CD4-positive, alpha-beta T cell (primary cell): ENCODE data around the gene ZNF331. TPM values are rescaled to one million over a fixed set of nuclear protein-coding genes. Genes with fewer than 3 reads are reported as not detected.

ENCODE experiments used
- ATAC-seq: fragments of 200-7000 bp; cut with Tn5 transposase; one replicate; pipeline ENCODE4 v1.10.0; 2022; ENCODE audit warnings: mild to moderate bottlenecking; ENCODE audit not compliant: poor library complexity
- CTCF ChIA-PET: fragments of 350-600 bp; sonication (Branson Sonifier 250); formaldehyde crosslinking; loops from one replicate; lab custom pipeline; 2021; ENCODE audit warnings: antibody characterized with exemption, inconsistent platforms; lab: Charles Lee
- POLR2A ChIA-PET: fragments of 350-600 bp; sonication (Branson Sonifier 250); formaldehyde crosslinking; loops from one replicate; lab custom pipeline; 2021; ENCODE audit warnings: antibody characterized with exemption, inconsistent platforms; lab: Charles Lee
- DNase-seq, 14 experiments: peaks; one replicate each; pipeline ENCODE4 v3.0.0-alpha.2; 2013 to 2020; ENCODE audit warnings: mixed read lengths in 2 of 14
- H3K27ac ChIP-seq, 2 donors: one replicate each; pipeline versions ENCODE4 v1.5.1 to v1.7.0; 2013; ENCODE audit warnings: low read length in 2 of 2, low read depth in 1 of 2, mild to moderate bottlenecking in 1 of 2
- H3K27me3 ChIP-seq, 2 experiments: 1 replicate in 1 of 2; 2 replicates in 1 of 2; pipeline versions ENCODE4 v1.6.1 to v1.7.0; 2013; ENCODE audit warnings: low read length in 2 of 2, control low read depth in 1 of 2, mild to moderate bottlenecking in 1 of 2, moderate library complexity in 1 of 2; ENCODE audit not compliant: insufficient read depth in 2 of 2, control insufficient read depth in 1 of 2
- H3K36me3 ChIP-seq: one replicate; pipeline ENCODE4 v1.6.1; 2013; ENCODE audit warnings: low read length, control low read depth; ENCODE audit not compliant: insufficient read depth
- H3K4me1 ChIP-seq: one replicate; pipeline ENCODE4 v1.6.1; 2013; ENCODE audit warnings: low read length, control low read depth; ENCODE audit not compliant: insufficient read depth
- H3K4me3 ChIP-seq: one replicate; pipeline ENCODE4 v1.5.1; 2013; ENCODE audit warnings: mild to moderate bottlenecking, low read length, moderate library complexity
- H3K9me3 ChIP-seq, 2 experiments: 1 replicate in 1 of 2; 2 replicates in 1 of 2; pipeline versions ENCODE4 v1.6.1 to v1.7.0; 2013; ENCODE audit warnings: low read length in 2 of 2, mild to moderate bottlenecking in 2 of 2, control low read depth in 1 of 2, moderate library complexity in 1 of 2; ENCODE audit not compliant: control insufficient read depth in 1 of 2, insufficient read depth in 1 of 2
- H3K27ac Mint-ChIP-seq: one replicate; pipeline ENCODE4 v1.8.0; 2020; ENCODE audit warnings: mixed read lengths
- H3K27me3 Mint-ChIP-seq: one replicate; pipeline ENCODE4 v1.8.0; 2021; ENCODE audit warnings: mixed read lengths
- H3K36me3 Mint-ChIP-seq: one replicate; pipeline ENCODE4 v1.8.0; 2021; ENCODE audit warnings: low read depth, mixed read lengths
- H3K4me1 Mint-ChIP-seq: one replicate; pipeline ENCODE4 v1.8.0; 2021; ENCODE audit warnings: low read depth, mixed read lengths
- H3K4me3 Mint-ChIP-seq: one replicate; pipeline ENCODE4 v1.8.0; 2020; ENCODE audit warnings: mild to moderate bottlenecking, mixed read lengths
- H3K9me3 Mint-ChIP-seq: one replicate; pipeline ENCODE4 v1.8.0; 2020; ENCODE audit warnings: mixed read lengths
- CTCF ChIP-seq: fragments of 200-600 bp; IDR thresholded peaks from one replicate; pipeline ENCODE4 v1.8.0; 2022; ENCODE audit warnings: antibody characterized with exemption, mild to moderate bottlenecking
- intact Hi-C, 2 experiments: fragments of 100-400 bp; cut with DNase I in 1 of 2; cut with micrococcal nuclease in 1 of 2; formaldehyde crosslinking; loops; one replicate each; pipeline versions ENCODE4 v1.15.1 to v1.9.0; 2023 to 2025; cut with DNase I, micrococcal nuclease
- total RNA-seq, 174 experiments: library from RNA in 2 of 174; stranded (reverse) in 2 of 174; gene quantifications; one replicate each; pipeline ENCODE4 v1.2.3 and lab custom pipeline; 2021 to 2026

Gene ZNF331
- total RNA-seq, 2 experiments from 2014 or later = 428 to 437 TPM

GRCh38 chr19:53581871-53582279, 43.9 kb downstream of the ZNF331 start:
- DNase-seq (no peak), ATAC-seq (peak; percentile 7)
- Histone ChIP-seq H3K4me1 (no peaks in the 10 kb centered on the region), H3K4me3 (no peak overlapping the region), H3K27ac (no peak overlapping the region), H3K9me3 (peaks cover 66 to 83% of the 10 kb centered on the region in 2 experiments), H3K27me3 (no peaks in the 10 kb centered on the region), H3K36me3 (peaks cover 18% of the 10 kb centered on the region)
- POLR2A ChIA-PET = no interaction called here
- H3K36me3 Mint-ChIP-seq = peaks cover 53% of the 10 kb centered on the region
- peak overlapping the region; percentile 71 for H3K27ac Mint-ChIP-seq
- intact Hi-C loops = no loop called here
- H3K4me1 Mint-ChIP-seq = peaks cover 5% of the 10 kb centered on the region
- H3K27me3 Mint-ChIP-seq = peaks cover 8% of the 10 kb centered on the region
- CTCF ChIA-PET = no interaction called here
- TF ChIP-seq CTCF = no peak
- no peak overlapping the region for H3K4me3 Mint-ChIP-seq
- H3K9me3 Mint-ChIP-seq = peaks cover 17% of the 10 kb centered on the region

- peaks cover 13% of the 10 kb centered on the region for H3K9me3 Mint-ChIP-seq
- Histone ChIP-seq H3K4me1 (no peaks in the 10 kb centered on the region), H3K9me3 (peaks cover 53 to 77% of the 10 kb centered on the region in 2 experiments), H3K27me3 (no peaks in the 10 kb centered on the region), H3K36me3 (peaks cover 4% of the 10 kb centered on the region), H3K4me3 (no peak overlapping the region), H3K27ac (no peak overlapping the region)
- ChIA-PET CTCF (no interaction called here), POLR2A (no interaction called here)
- H3K36me3 Mint-ChIP-seq = peaks cover 40% of the 10 kb centered on the region
- no peak for ATAC-seq
- H3K27ac Mint-ChIP-seq = no peak overlapping the region
- TF ChIP-seq CTCF = no peak
- no peak for DNase-seq
- H3K27me3 Mint-ChIP-seq = peaks cover 8% of the 10 kb centered on the region
- no peak overlapping the region for H3K4me3 Mint-ChIP-seq
- peaks cover 5% of the 10 kb centered on the region for H3K4me1 Mint-ChIP-seq
- intact Hi-C loops = no loop called here
Measured at GRCh38 chr19:53583181-53583580, 45.2 kb downstream of the ZNF331 start.

GRCh38 chr19:53586277-53586691, 48.3 kb downstream of the ZNF331 start:
- ATAC-seq = no peak
- H3K4me3 Mint-ChIP-seq = no peak overlapping the region
- peaks cover 24 to 82% of the 10 kb centered on the region in 2 experiments for H3K9me3 ChIP-seq
- no peaks in the 10 kb centered on the region for H3K4me1 ChIP-seq
- CTCF ChIA-PET = no interaction called here
- H3K27ac ChIP-seq = no peak overlapping the region
- TF ChIP-seq CTCF = no peak
- peaks cover 5% of the 10 kb centered on the region for H3K9me3 Mint-ChIP-seq
- no peaks in the 10 kb centered on the region for H3K27me3 ChIP-seq
- no peaks in the 10 kb centered on the region for H3K4me1 Mint-ChIP-seq
- no peak for DNase-seq
- H3K36me3 ChIP-seq = no peaks in the 10 kb centered on the region
- POLR2A ChIA-PET = no interaction called here
- H3K4me3 ChIP-seq = no peak overlapping the region
- intact Hi-C loops = no loop called here
- no peak overlapping the region for H3K27ac Mint-ChIP-seq
- no peaks in the 10 kb centered on the region for H3K27me3 Mint-ChIP-seq
- H3K36me3 Mint-ChIP-seq = peaks cover 11% of the 10 kb centered on the region
